Fibroblast of skin of back (primary cell): ENCODE data around the gene SEL1L2. TPM values are rescaled to one million over a fixed set of nuclear protein-coding genes. Genes with fewer than 3 reads are reported as not detected.
"Not testable (repeated sequence)": the region's sequence is repeated elsewhere in the genome, so short reads cannot be mapped to it uniquely, and the experiment has no call there.

ENCODE experiments used
- DNase-seq: peaks from one replicate; pipeline ENCODE4 v3.0.0-alpha.2; 2013
- polyA plus RNA-seq, 2 experiments: library from polyadenylated mRNA; unstranded; fragments of 120-200 nt; gene quantifications; one replicate each; pipeline ENCODE4 v1.2.1, GENCODE V29; 2013; ENCODE audit not compliant: insufficient read length in 2 of 2

The SEL1L2 gene
- 0.42 TPM for polyA plus RNA-seq (2013, experiment 1 of 2; ENCODE audit: insufficient read length)
- 0.83 TPM for polyA plus RNA-seq (2013, experiment 2 of 2; ENCODE audit: insufficient read length)

GRCh38 chr20:13990465-13990864 is at the start of gene SEL1L2:
Gene SEL1L2 (minus strand): TSS chr20:13990614. CDS start chr20:13990534, 80 bp downstream.
- DNase-seq = no peak

GRCh38 chr20:14036567-14036966 is 46.2 kb upstream of the SEL1L2 start:
- no peak for DNase-seq

- DNase-seq = no peak
Observed at GRCh38 chr20:14033310-14033709, 42.9 kb upstream of the SEL1L2 start.

GRCh38 chr20:14030991-14031390 is 40.6 kb upstream of the SEL1L2 start:
- DNase-seq = no peak

GRCh38 chr20:14012671-14013070 is 22.3 kb upstream of the SEL1L2 start:
- no peak for DNase-seq

GRCh38 chr20:14009208-14009607 is 18.8 kb upstream of the SEL1L2 start:
- DNase-seq = no peak

- no peak for DNase-seq
Observed at GRCh38 chr20:14005996-14006395, 15.6 kb upstream of the SEL1L2 start.

GRCh38 chr20:14000917-14001316 is 10.5 kb upstream of the SEL1L2 start:
- no peak for DNase-seq

- no peak for DNase-seq
Observed at GRCh38 chr20:13996265-13996664, 5.9 kb upstream of the SEL1L2 start.

- peak; percentile 11 for DNase-seq
Observed at GRCh38 chr20:13995841-13996240, 5.4 kb upstream of the SEL1L2 start.

GRCh38 chr20:13995086-13995665 is 4.8 kb upstream of the SEL1L2 start, which contains the start of gene MACROD2:
Gene MACROD2 (plus strand): TSS chr20:13995516.
- peak; percentile 94 for DNase-seq

GRCh38 chr20:13991955-13992354 is 1.5 kb upstream of the SEL1L2 start:
- DNase-seq = not testable (repeated sequence)

GRCh38 chr20:13991311-13991710 is 897 bp upstream of the SEL1L2 start:
- no peak for DNase-seq

- DNase-seq = no peak
Observed at GRCh38 chr20:13984211-13984610, 6.2 kb downstream of the SEL1L2 start.

GRCh38 chr20:13960525-13960924 is 29.9 kb downstream of the SEL1L2 start:
- DNase-seq = no peak

GRCh38 chr20:13960119-13960518 is 30.3 kb downstream of the SEL1L2 start:
- no peak for DNase-seq

GRCh38 chr20:13953227-13953626 is 37.2 kb downstream of the SEL1L2 start:
- DNase-seq = no peak

GRCh38 chr20:13947719-13948118 is 42.7 kb downstream of the SEL1L2 start:
- no peak for DNase-seq

- DNase-seq = no peak
Observed at GRCh38 chr20:13941031-13941430, 49.4 kb downstream of the SEL1L2 start.

- no peak for DNase-seq
Observed at GRCh38 chr20:13936781-13937576, 53.4 kb downstream of the SEL1L2 start.

GRCh38 chr20:13934992-13935894 is 55.2 kb downstream of the SEL1L2 start:
- no peak for DNase-seq

GRCh38 chr20:13930281-13930680 is 60.1 kb downstream of the SEL1L2 start:
- DNase-seq = peak; percentile 26

- no peak for DNase-seq
Observed at GRCh38 chr20:13929836-13930235, 60.6 kb downstream of the SEL1L2 start.
